Left lung (tissue), 14 donors: ENCODE data around the gene LYPLA2. TPM values are rescaled to one million over a fixed set of nuclear protein-coding genes. Genes with fewer than 3 reads are reported as not detected.

Experiments used
- ATAC-seq: fragments of 200-7000 bp; cut with Tn5 transposase; one replicate; pipeline ENCODE4 v1.9.1; 2020; ENCODE audit warnings: moderate library complexity
- DNase-seq, 4 donors: peaks; one replicate each; pipeline ENCODE4 v3.0.0-alpha.2; 2013 to 2020
- H3K27ac ChIP-seq, 2 donors: fragments of 200-600 bp; sonication (generic) in 1 of 2; one replicate each; pipeline versions ENCODE4 v1.5.0 to v1.8.0; 2020 to 2021
- H3K27me3 ChIP-seq, 2 donors: fragments of 200-600 bp; sonication (generic) in 1 of 2; one replicate each; pipeline versions ENCODE4 v1.5.0 to v1.8.0; 2020 to 2021
- H3K36me3 ChIP-seq, 2 donors: fragments of 200-600 bp; sonication (generic) in 1 of 2; one replicate each; pipeline versions ENCODE4 v1.5.0 to v1.8.0; 2020 to 2021
- H3K4me1 ChIP-seq, 2 donors: fragments of 200-600 bp; one replicate each; pipeline ENCODE4 v1.8.0; 2021
- H3K4me3 ChIP-seq, 2 donors: fragments of 200-600 bp; sonication (generic) in 1 of 2; one replicate each; pipeline versions ENCODE4 v1.5.0 to v1.8.0; 2020 to 2021; ENCODE audit warnings: mild to moderate bottlenecking in 1 of 2
- H3K9me3 ChIP-seq, 2 donors: fragments of 200-600 bp; sonication (generic) in 1 of 2; one replicate each; pipeline versions ENCODE4 v1.5.0 to v1.8.0; 2020 to 2021
- CTCF ChIP-seq, 2 donors: fragments of 200-600 bp; sonication (generic) in 1 of 2; IDR thresholded peaks; one replicate each; pipeline versions ENCODE4 v1.5.0 to v1.8.0; 2021; ENCODE audit warnings: antibody characterized with exemption in 2 of 2
- intact Hi-C, 2 donors: fragments of 100-400 bp; cut with DNase I; formaldehyde crosslinking; loops; one replicate each; pipeline versions ENCODE4 v1.11.2 to v1.14.2; 2022
- long read RNA-seq, 12 donors: library from polyadenylated mRNA in 2 of 12; unstranded in 2 of 12; transcript quantifications; one replicate each; pipeline ENCODE4 v2.0.0 and lab custom pipeline, GENCODE V29; 2019 to 2026
- polyA plus RNA-seq, 6 donors: library from polyadenylated mRNA; unstranded; fragments of 120-200 nt; gene quantifications; one replicate each; pipeline ENCODE4 v1.2.1, GENCODE V29; 2013; ENCODE audit not compliant: insufficient read length in 6 of 6
- total RNA-seq, 2 donors: library from RNA; stranded (reverse); fragmentation: NEBNext Ultra II Directional; extraction: Animal tissue kit (Norgen Biotek cat#: 25700); gene quantifications; one replicate each; pipeline ENCODE4 v1.2.1, GENCODE V29; 2021
- donor health status: DM: no; HTN: yes; CAD: no.
- donor health status: DM: no; HTN: no; CAD: no.

LYPLA2 gene
- total RNA-seq (10 to 100 TPM; 64.2 to 65.8 TPM), polyA plus RNA-seq (10 to 100 TPM; 36.9 to 49.0 (median 46.3) TPM)
- long read RNA-seq, donor 1, transcript LYPLA2-205 (10 exons, 1,810 nt), result major isoform, 21 of 23 reads
- long read RNA-seq, donor 1, partial matches to known transcripts, result 0 of 23 reads
- long read RNA-seq, donor 1, other reads (novel, unspliced or antisense), result 0 of 23 reads
- long read RNA-seq, donor 2, transcript LYPLA2-205 (10 exons, 1,810 nt), result major isoform, 20 of 40 reads
- long read RNA-seq, donor 2, partial matches to known transcripts, result 16 of 40 reads
- long read RNA-seq, donor 2, other reads (novel, unspliced or antisense), result 0 of 40 reads
- long read RNA-seq, donor 3, transcript LYPLA2-205 (10 exons, 1,810 nt), result major isoform, 22 of 23 reads
- long read RNA-seq, donor 3, partial matches to known transcripts, result 0 of 23 reads
- long read RNA-seq, donor 3, other reads (novel, unspliced or antisense), result 0 of 23 reads
- long read RNA-seq, donor 4, transcript LYPLA2-205 (10 exons, 1,810 nt), result major isoform, 71 of 84 reads
- long read RNA-seq, donor 4, partial matches to known transcripts, result 4 of 84 reads
- long read RNA-seq, donor 4, other reads (novel, unspliced or antisense), result 5 of 84 reads
- long read RNA-seq, donor 5, transcript LYPLA2-205 (10 exons, 1,810 nt), result major isoform, 10 of 21 reads
- long read RNA-seq, donor 5, partial matches to known transcripts, result 0 of 21 reads
- long read RNA-seq, donor 5, other reads (novel, unspliced or antisense), result 5 of 21 reads
- long read RNA-seq, donor 6, transcript LYPLA2-205 (10 exons, 1,810 nt), result major isoform, 23 of 25 reads
- long read RNA-seq, donor 6, partial matches to known transcripts, result 0 of 25 reads
- long read RNA-seq, donor 6, other reads (novel, unspliced or antisense), result 0 of 25 reads
- long read RNA-seq, donor 7, transcript LYPLA2-205 (10 exons, 1,810 nt), result major isoform, 10 of 12 reads
- long read RNA-seq, donor 7, partial matches to known transcripts, result 0 of 12 reads
- long read RNA-seq, donor 7, other reads (novel, unspliced or antisense), result 0 of 12 reads
- long read RNA-seq, donor 8, transcript LYPLA2-205 (10 exons, 1,810 nt), result major isoform, 22 of 33 reads
- long read RNA-seq, donor 8, partial matches to known transcripts, result 8 of 33 reads
- long read RNA-seq, donor 8, other reads (novel, unspliced or antisense), result 0 of 33 reads
- long read RNA-seq, donor 9, result 0 reads
- long read RNA-seq, donor 10, transcript LYPLA2-205 (10 exons, 1,810 nt), result major isoform, 110 of 132 reads
- long read RNA-seq, donor 10, partial matches to known transcripts, result 8 of 132 reads
- long read RNA-seq, donor 10, other reads (novel, unspliced or antisense), result 12 of 132 reads
- long read RNA-seq, donor 11, transcript LYPLA2-205 (10 exons, 1,810 nt), result major isoform, 12 of 34 reads
- long read RNA-seq, donor 11, partial matches to known transcripts, result 21 of 34 reads
- long read RNA-seq, donor 11, other reads (novel, unspliced or antisense), result 0 of 34 reads
- long read RNA-seq, donor 12, transcript LYPLA2-205 (10 exons, 1,810 nt), result major isoform, 18 of 18 reads
- long read RNA-seq, donor 12, partial matches to known transcripts, result 0 of 18 reads
- long read RNA-seq, donor 12, other reads (novel, unspliced or antisense), result 0 of 18 reads

- peak; percentile 90 for ATAC-seq
- intact Hi-C loops, result no loop called here
- H3K27me3 ChIP-seq, result no peaks in the 10 kb centered on the region
Measured at GRCh38 chr1:23790696-23791515, at the start of gene LYPLA2. TSS of gene LYPLA2 (plus strand) at chr1:23791145. CDS start at chr1:23792683, 1,538 bp downstream.

GRCh38 chr1:23741609-23742008, 49.3 kb upstream of the LYPLA2 start:
- peaks cover 0 to 32% of the 10 kb centered on the region in 2 donors for H3K4me1 ChIP-seq
- no peak for DNase-seq
- TF ChIP-seq CTCF (IDR thresholded peaks at IDR 0.05), result no peak
- intact Hi-C loops, result no loop called here
- no peak for ATAC-seq
- H3K36me3 ChIP-seq, result peaks cover 0 to 8% of the 10 kb centered on the region in 2 donors
- no peaks in the 10 kb centered on the region for H3K9me3 ChIP-seq
- H3K27ac ChIP-seq, result no peak overlapping the region
- H3K27me3 ChIP-seq, result no peaks in the 10 kb centered on the region
- H3K4me3 ChIP-seq, result no peak overlapping the region

More at GRCh38 chr1:23790696-23791515, at the start of gene LYPLA2:
- peak; percentile 89 to 99 (median 94) for DNase-seq
- TF ChIP-seq CTCF (IDR thresholded peaks at IDR 0.05), result no peak
- Histone ChIP-seq H3K4me3 (peak within 1 kb of the TSS; percentile 69 to 89), H3K27ac (peak within 1 kb of the TSS; percentile 55 to 81), H3K4me1 (peaks cover 13 to 33% of the 10 kb centered on the region in 2 donors), H3K9me3 (no peaks in the 10 kb centered on the region), H3K36me3 (peaks cover 0 to 60% of the 10 kb centered on the region in 2 donors)

GRCh38 chr1:23742670-23743286, 48.2 kb upstream of the LYPLA2 start:
- Histone ChIP-seq H3K36me3 (peaks cover 0 to 8% of the 10 kb centered on the region in 2 donors), H3K4me3 (peak overlapping the region; percentile 98), H3K4me1 (peaks cover 0 to 41% of the 10 kb centered on the region in 2 donors), H3K9me3 (no peaks in the 10 kb centered on the region), H3K27me3 (no peaks in the 10 kb centered on the region), H3K27ac (peak overlapping the region; percentile 90 to 92)
- intact Hi-C loops, result no loop called here
- no peak for TF ChIP-seq CTCF (IDR thresholded peaks at IDR 0.05)
- ATAC-seq, result peak; percentile 5
- DNase-seq, result peak in 1 of 4 donors; percentile 50
